H1 (cell line): ENCODE data around the gene MMP28. TPM values are rescaled to one million over a fixed set of nuclear protein-coding genes. Genes with fewer than 3 reads are reported as not detected.

Experiments used
- CTCF ChIA-PET: fragments of 300-600 bp; sonication (Branson Sonifier 250); formaldehyde crosslinking; loops from one replicate; lab custom pipeline; 2021; ENCODE audit not compliant: partially characterized antibody; lab: Charles Lee
- POLR2A ChIA-PET: fragments of 300-600 bp; sonication (Branson Sonifier 250); formaldehyde crosslinking; loops from one replicate; lab custom pipeline; 2021; ENCODE audit warnings: inconsistent platforms; ENCODE audit not compliant: partially characterized antibody; lab: Charles Lee
- DNase-seq, 2 experiments: peaks; one replicate each; pipeline versions ENCODE4 v3.0.0 to v3.0.0-alpha.2; 2010 to 2022; ENCODE audit warnings: low spot score in 2 of 2, low read depth in 1 of 2, mixed read lengths in 1 of 2
- FAIRE-seq: peaks from 2 replicates; lab custom pipeline; 2011; peaks lifted over from hg19 to GRCh38; lab: Jason Lieb, UNC
- H2AFZ ChIP-seq: 2 replicates; pipeline ENCODE4 v1.8.1; 2012; ENCODE audit warnings: low read length, inconsistent platforms
- H2AK5ac ChIP-seq: 2 replicates; pipeline ENCODE4 v1.6.1; 2013; ENCODE audit warnings: low read depth, low read length
- H2BK120ac ChIP-seq: replicated peaks from 2 replicates; pipeline ENCODE3; 2013; ENCODE audit warnings: low read depth, low read length, inconsistent platforms
- H2BK12ac ChIP-seq: 2 replicates; pipeline ENCODE4 v1.6.1; 2013; ENCODE audit warnings: low read depth, low read length
- H2BK15ac ChIP-seq: 2 replicates; pipeline ENCODE4 v1.6.1; 2013; ENCODE audit warnings: low read length
- H2BK20ac ChIP-seq: 2 replicates; pipeline ENCODE4 v1.6.1; 2013; ENCODE audit warnings: low read length
- H2BK5ac ChIP-seq: 2 replicates; pipeline ENCODE4 v1.6.1; 2013; ENCODE audit warnings: low read depth, low read length
- H3K14ac ChIP-seq: 2 replicates; pipeline ENCODE4 v1.6.1; 2013; ENCODE audit warnings: inconsistent platforms; ENCODE audit not compliant: insufficient read length
- H3K18ac ChIP-seq: 2 replicates; pipeline ENCODE4 v1.6.1; 2013; ENCODE audit warnings: low read length; ENCODE audit errors: extremely low read depth
- H3K23ac ChIP-seq: 2 replicates; pipeline ENCODE4 v1.6.1; 2013; ENCODE audit warnings: inconsistent platforms; ENCODE audit not compliant: insufficient read length
- H3K23me2 ChIP-seq: 2 replicates; pipeline ENCODE4 v1.6.1; 2013; ENCODE audit warnings: low read depth, low read length
- H3K27ac ChIP-seq: 2 replicates; pipeline ENCODE4 v1.6.1; 2011; ENCODE audit warnings: low read depth, low read length, inconsistent platforms
- H3K27me3 ChIP-seq, 4 experiments: replicated peaks in 1 of 4; 1 replicate in 1 of 4; 2 replicates in 3 of 4; pipeline versions ENCODE4 v1.6.1 to v1.8.1; 2011 to 2013; ENCODE audit warnings: low read length in 3 of 4, mild to moderate bottlenecking in 3 of 4, inconsistent platforms in 2 of 4, mixed read lengths in 2 of 4, moderate library complexity in 1 of 4; ENCODE audit not compliant: control insufficient read depth in 3 of 4, insufficient read depth in 3 of 4; ENCODE audit errors: extremely low read depth in 1 of 4
- H3K36me3 ChIP-seq, 4 experiments: 2 replicates each; pipeline versions ENCODE4 v1.6.1 to v1.8.1; 2011 to 2013; ENCODE audit warnings: mild to moderate bottlenecking in 4 of 4, low read length in 3 of 4, moderate library complexity in 2 of 4, control low read depth in 1 of 4, inconsistent platforms in 1 of 4; ENCODE audit not compliant: insufficient read depth in 4 of 4, control insufficient read depth in 2 of 4
- H3K4ac ChIP-seq: replicated peaks from 2 replicates; pipeline ENCODE3; 2013; ENCODE audit warnings: low read length, low read depth, mixed read lengths, inconsistent platforms; ENCODE audit not compliant: insufficient read length
- H3K4me1 ChIP-seq, 4 experiments: replicated peaks in 1 of 4; 1 replicate in 1 of 4; 2 replicates in 3 of 4; pipeline versions ENCODE4 v1.6.1 to v1.8.1; 2011 to 2013; ENCODE audit warnings: low read length in 3 of 4, inconsistent platforms in 2 of 4, mixed read lengths in 1 of 4; ENCODE audit not compliant: insufficient read depth in 4 of 4, control insufficient read depth in 3 of 4
- H3K4me2 ChIP-seq, 2 experiments: 2 replicates each; pipeline versions ENCODE4 v1.6.1 to v1.8.1; 2011 to 2013; ENCODE audit warnings: low read depth in 2 of 2, low read length in 2 of 2, control low read depth in 1 of 2, inconsistent platforms in 1 of 2, mild to moderate bottlenecking in 1 of 2; ENCODE audit not compliant: insufficient read depth in 1 of 2
- H3K4me3 ChIP-seq, 4 experiments: fragments of 200-600, 300-600 bp in 1 of 4; sonication (generic), shearing (Covaris generic), sonication (Bioruptor Twin) in 1 of 4; 2 replicates each; pipeline versions ENCODE4 v1.5.1 to v1.8.1; 2011 to 2016; ENCODE audit warnings: low read length in 4 of 4, low read depth in 3 of 4, control low read depth in 2 of 4, inconsistent platforms in 2 of 4, mild to moderate bottlenecking in 2 of 4, mixed read lengths in 1 of 4, moderate library complexity in 1 of 4; ENCODE audit not compliant: insufficient read depth in 2 of 4; ENCODE audit errors: extremely low read depth in 1 of 4
- H3K56ac ChIP-seq: replicated peaks from 2 replicates; pipeline ENCODE3; 2013; ENCODE audit warnings: low read depth, mild to moderate bottlenecking, mixed read lengths, low read length, inconsistent platforms; ENCODE audit not compliant: insufficient read length
- H3K79me1 ChIP-seq: 2 replicates; pipeline ENCODE4 v1.6.1; 2013; ENCODE audit warnings: low read depth, low read length, control low read depth
- H3K79me2 ChIP-seq, 2 experiments: 2 replicates each; pipeline versions ENCODE4 v1.6.1 to v1.8.1; 2012 to 2013; ENCODE audit warnings: low read length in 2 of 2, mild to moderate bottlenecking in 2 of 2, inconsistent platforms in 1 of 2; ENCODE audit not compliant: insufficient read depth in 2 of 2, control insufficient read depth in 1 of 2
- H3K9ac ChIP-seq, 4 experiments: replicated peaks in 1 of 4; 1 replicate in 1 of 4; 2 replicates in 3 of 4; pipeline versions ENCODE4 v1.6.1 to v1.8.1; 2011 to 2013; ENCODE audit warnings: low read depth in 3 of 4, low read length in 3 of 4, control low read depth in 2 of 4, mild to moderate bottlenecking in 2 of 4, moderate library complexity in 2 of 4, inconsistent platforms in 1 of 4; ENCODE audit errors: extremely low read depth in 1 of 4
- H3K9me3 ChIP-seq, 2 experiments: 2 replicates each; pipeline versions ENCODE4 v1.6.1 to v1.8.1; 2012 to 2013; ENCODE audit warnings: mild to moderate bottlenecking in 2 of 2, moderate library complexity in 2 of 2, control low read depth in 1 of 2, inconsistent platforms in 1 of 2, low read depth in 1 of 2, low read length in 1 of 2, mixed read lengths in 1 of 2; ENCODE audit not compliant: insufficient read depth in 2 of 2
- H4K20me1 ChIP-seq, 2 experiments: replicated peaks in 1 of 2; 2 replicates each; pipeline versions ENCODE3 to v1.8.1; 2011 to 2013; ENCODE audit warnings: inconsistent platforms in 2 of 2, low read length in 2 of 2, mild to moderate bottlenecking in 1 of 2; ENCODE audit not compliant: insufficient read depth in 2 of 2, control insufficient read depth in 1 of 2
- H4K5ac ChIP-seq: 2 replicates; pipeline ENCODE4 v1.6.1; 2013; ENCODE audit warnings: low read length, low read depth, mixed read lengths, inconsistent platforms; ENCODE audit not compliant: insufficient read length
- H4K8ac ChIP-seq: 2 replicates; pipeline ENCODE4 v1.8.0; 2013; ENCODE audit warnings: mild to moderate bottlenecking, moderate library complexity, low read length, inconsistent platforms; ENCODE audit not compliant: insufficient read depth; ENCODE audit errors: extremely low read depth
- H4K91ac ChIP-seq: replicated peaks from 2 replicates; pipeline ENCODE3; 2013; ENCODE audit warnings: low read length, mixed read lengths, inconsistent platforms; ENCODE audit not compliant: insufficient read length
- CTBP2 ChIP-seq: IDR thresholded peaks from 2 replicates; pipeline ENCODE4 v1.7.0; 2011; ENCODE audit warnings: borderline replicate concordance, mild to moderate bottlenecking, moderate library complexity, mixed read lengths, low read length; ENCODE audit not compliant: insufficient read depth, insufficient read length
- GTF2F1 ChIP-seq: IDR thresholded peaks from 2 replicates; pipeline ENCODE4 v1.6.1; 2012; ENCODE audit warnings: low read depth, low read length, improper control_type of control experiment, borderline replicate concordance
- JUN ChIP-seq: IDR thresholded peaks from 2 replicates; pipeline ENCODE4 v1.6.1; 2011; ENCODE audit warnings: low read depth, mild to moderate bottlenecking, improper control_type of control experiment, low read length
- MAFK ChIP-seq: IDR thresholded peaks from 2 replicates; pipeline ENCODE4 v1.6.1; 2012; ENCODE audit warnings: low read depth, mild to moderate bottlenecking, improper control_type of control experiment, low read length
- POU5F1 ChIP-seq: IDR thresholded peaks from 2 replicates; pipeline ENCODE4 v1.6.1; 2011; ENCODE audit warnings: low read depth, mild to moderate bottlenecking, low read length, moderate library complexity
- RBBP5 ChIP-seq: IDR thresholded peaks from 2 replicates; pipeline ENCODE4 v1.7.1; 2012; ENCODE audit warnings: low read depth, mild to moderate bottlenecking, inconsistent platforms, low read length, moderate library complexity, borderline replicate concordance
- TAF7 ChIP-seq: optimal IDR thresholded peaks from 2 replicates; pipeline ENCODE3; 2011; ENCODE audit warnings: low read depth, mild to moderate bottlenecking, inconsistent platforms, low read length, moderate library complexity, borderline replicate concordance
- TBP ChIP-seq: IDR thresholded peaks from 2 replicates; pipeline ENCODE4 v1.6.1; 2011; ENCODE audit warnings: low read depth, low read length, improper control_type of control experiment
- WGBS, 2 experiments: shearing (Covaris generic) in 1 of 2; methylation state at CpG; one replicate each; pipeline versions ENCODE4 v1.1.6 to v1.1.7; 2013 to 2015; ENCODE audit warnings: low lambda C conversion rate in 2 of 2, mixed read lengths in 2 of 2, inconsistent platforms in 1 of 2, low coverage in 1 of 2, missing lambda C conversion rate in 1 of 2; ENCODE audit not compliant: insufficient replicate concordance in 2 of 2, insufficient coverage in 1 of 2, insufficient read length in 1 of 2; ENCODE audit errors: extremely low coverage in 1 of 2, missing lambda C conversion rate in 1 of 2; 5-methylcytosine and 5-hydroxymethylcytosine counted together
- polyA plus RNA-seq, 7 experiments: library from polyadenylated mRNA; depleted of rRNA in 3 of 7; stranded (reverse) in 5 of 7; unstranded in 2 of 7; fragments of >200 nt in 5 of 7; fragments of 200-250 nt in 2 of 7; gene quantifications; 1 replicate in 5 of 7; 2 replicates in 1 of 7; 4 replicates in 1 of 7; pipeline versions ENCODE4 v1.2.1 to v1.2.3, GENCODE V29; 2011 to 2013; ENCODE audit warnings: missing spikeins in 2 of 7, mixed read lengths in 2 of 7
- total RNA-seq: library from RNA; stranded (reverse); fragmentation: NEBNext Ultra II Directional; extraction: Animal tissue kit (Norgen Biotek cat#: 25700); gene quantifications from 2 replicates; pipeline ENCODE4 v1.2.1, GENCODE V29; 2021
- TF ChIP-seq, protein P1 (sequence below): IDR thresholded peaks from 2 replicates; pipeline ENCODE4 v1.6.1; 2011; ENCODE audit warnings: low read length, improper control_type of control experiment

MMP28 gene
- total and polyA plus RNA-seq, 2 of the 8 experiments (the other 6 are each of a cell fraction or from before 2014, with no cell fraction given), result not detected

GRCh38 chr17:35812456-35812855 is 17.0 kb upstream of the MMP28 start:
- TF ChIP-seq, protein P1, sequence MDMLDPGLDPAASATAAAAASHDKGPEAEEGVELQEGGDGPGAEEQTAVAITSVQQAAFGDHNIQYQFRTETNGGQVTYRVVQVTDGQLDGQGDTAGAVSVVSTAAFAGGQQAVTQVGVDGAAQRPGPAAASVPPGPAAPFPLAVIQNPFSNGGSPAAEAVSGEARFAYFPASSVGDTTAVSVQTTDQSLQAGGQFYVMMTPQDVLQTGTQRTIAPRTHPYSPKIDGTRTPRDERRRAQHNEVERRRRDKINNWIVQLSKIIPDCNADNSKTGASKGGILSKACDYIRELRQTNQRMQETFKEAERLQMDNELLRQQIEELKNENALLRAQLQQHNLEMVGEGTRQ, result no peak
- TF ChIP-seq POU5F1 (no peak), GTF2F1 (no peak), CTBP2 (no peak), RBBP5 (no peak), JUN (no peak), TAF7 (no peak), TBP (no peak), MAFK (no peak)
- no peak overlapping the region for H4K8ac ChIP-seq
- no peak overlapping the region for H3K18ac ChIP-seq
- H3K27me3 ChIP-seq, result no peaks in the 10 kb centered on the region
- CTCF ChIA-PET, result interaction anchor here (1.1 to 6.6 kb wide), 2 partner anchors 46 to 65 kb away, joined by 5 to 107 read pairs; no protein-coding TSS in a partner anchor
- no peak overlapping the region for H3K56ac ChIP-seq
- H3K14ac ChIP-seq, result no peak overlapping the region
- POLR2A ChIA-PET, result interaction anchor here (1.9 to 5.8 kb wide), 2 partner anchors 18 to 48 kb away, joined by 6 to 50 read pairs; partner anchors contain the start of gene MMP28
- 97% methylated on average over 5 of the region's 5 CpGs; no CpG with 5 or more reads in 1 of the 2 experiments for WGBS, 2 experiments
- no peak overlapping the region for H2BK15ac ChIP-seq
- H3K23ac ChIP-seq, result no peak overlapping the region
- peaks cover 13% of the 10 kb centered on the region for H3K23me2 ChIP-seq
- H2BK20ac ChIP-seq, result no peak overlapping the region
- no peak overlapping the region for H4K5ac ChIP-seq
- no peak overlapping the region for H3K9ac ChIP-seq
- H4K20me1 ChIP-seq, result peaks cover 17 to 22% of the 10 kb centered on the region in 2 experiments
- no peaks in the 10 kb centered on the region for H3K79me1 ChIP-seq
- H3K4ac ChIP-seq, result no peak overlapping the region
- FAIRE-seq, result no peak
- H3K9me3 ChIP-seq, result no peaks in the 10 kb centered on the region
- no peak overlapping the region for H2BK12ac ChIP-seq
- H4K91ac ChIP-seq, result no peak overlapping the region
- H2AFZ ChIP-seq, result no peak overlapping the region
- no peak overlapping the region; a peak in 1 of 8 replicates for H3K4me3 ChIP-seq
- peaks cover 31 to 81% of the 10 kb centered on the region in 2 experiments for H3K79me2 ChIP-seq
- no peak for DNase-seq
- no peak overlapping the region for H2BK5ac ChIP-seq
- no peak overlapping the region for H3K4me2 ChIP-seq
- peaks cover 0 to 10% (median 0%) of the 10 kb centered on the region in 4 experiments; a peak in 3 of 7 replicates for H3K4me1 ChIP-seq
- H3K36me3 ChIP-seq, result peaks cover 2 to 19% (median 6%) of the 10 kb centered on the region in 4 experiments; a peak in 4 of 8 replicates
- no peak overlapping the region for H2AK5ac ChIP-seq
- no peak overlapping the region for H2BK120ac ChIP-seq
- H3K27ac ChIP-seq, result no peak overlapping the region
